IPS-18c (cell line): ENCODE data around the gene SLC25A26.
"Not testable (repeated sequence)": the region's sequence is repeated elsewhere in the genome, so short reads cannot be mapped to it uniquely, and the experiment has no call there.

ENCODE experiments used
- H3K4me3 ChIP-seq: 2 replicates; pipeline ENCODE4 v1.7.0; 2013; ENCODE audit warnings: low read depth, mild to moderate bottlenecking, low read length, moderate library complexity; ENCODE audit not compliant: insufficient read depth
- H3K9me3 ChIP-seq: one replicate; pipeline ENCODE4 v1.6.1; 2013; ENCODE audit warnings: mild to moderate bottlenecking, low read length, moderate library complexity; ENCODE audit not compliant: control insufficient read depth, insufficient read depth

Gene SLC25A26

DNA sequence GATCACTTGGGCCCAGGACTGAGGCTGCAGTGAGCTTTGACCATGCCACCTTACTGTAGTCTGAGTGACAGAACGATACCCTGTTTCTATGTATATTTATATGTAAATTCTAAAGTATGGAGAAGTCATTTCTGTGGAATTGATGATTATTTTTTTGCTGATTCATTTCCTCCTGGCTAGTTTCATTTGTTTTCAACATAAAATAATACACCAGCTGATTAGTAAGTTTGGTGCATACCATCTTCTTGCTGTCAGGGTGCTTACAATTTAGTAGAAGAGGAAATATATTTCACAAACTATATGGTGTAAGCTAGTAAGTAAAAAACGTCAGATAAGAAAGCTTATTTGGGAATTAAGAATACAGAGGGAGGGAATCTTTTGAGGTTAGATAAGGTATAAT lies 36.0 kb downstream of the SLC25A26 start:
- H3K4me3 ChIP-seq, result no peak overlapping the region
- no peaks in the 10 kb centered on the region for H3K9me3 ChIP-seq

DNA sequence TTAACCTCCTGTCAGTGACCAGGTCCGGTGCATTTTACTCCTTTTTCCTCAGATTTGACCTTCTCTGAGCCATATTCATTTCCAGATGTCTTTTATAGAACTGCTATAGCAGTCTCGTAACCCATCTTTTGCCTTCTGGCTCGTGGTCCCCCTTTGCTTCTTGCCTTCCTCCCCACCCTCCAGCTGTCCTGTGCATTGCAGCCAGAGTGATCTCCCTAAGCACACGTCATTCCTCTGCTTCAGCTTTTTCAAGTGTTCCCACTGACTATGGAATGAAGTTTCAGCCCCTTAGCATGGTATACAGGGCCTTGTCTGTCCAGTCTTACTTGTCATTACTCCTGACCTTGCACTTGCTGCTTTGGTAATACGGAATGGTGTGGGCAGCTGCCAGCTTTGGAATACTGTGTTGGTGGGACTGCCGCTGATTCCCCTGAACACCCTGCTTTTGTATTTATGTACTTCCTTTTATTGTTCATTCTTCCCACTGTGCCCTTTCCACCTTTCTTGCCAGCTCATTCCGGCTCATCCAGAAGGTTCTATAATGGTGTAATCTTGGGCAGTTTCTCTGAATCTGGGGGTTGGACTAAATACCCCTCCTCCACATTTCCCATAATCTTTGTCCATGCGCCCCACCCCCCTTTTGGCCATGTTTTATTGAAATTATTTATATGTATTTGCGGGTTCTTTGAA lies 38.9 kb downstream of the SLC25A26 start:
- Histone ChIP-seq H3K9me3 (no peaks in the 10 kb centered on the region), H3K4me3 (no peak overlapping the region)

DNA sequence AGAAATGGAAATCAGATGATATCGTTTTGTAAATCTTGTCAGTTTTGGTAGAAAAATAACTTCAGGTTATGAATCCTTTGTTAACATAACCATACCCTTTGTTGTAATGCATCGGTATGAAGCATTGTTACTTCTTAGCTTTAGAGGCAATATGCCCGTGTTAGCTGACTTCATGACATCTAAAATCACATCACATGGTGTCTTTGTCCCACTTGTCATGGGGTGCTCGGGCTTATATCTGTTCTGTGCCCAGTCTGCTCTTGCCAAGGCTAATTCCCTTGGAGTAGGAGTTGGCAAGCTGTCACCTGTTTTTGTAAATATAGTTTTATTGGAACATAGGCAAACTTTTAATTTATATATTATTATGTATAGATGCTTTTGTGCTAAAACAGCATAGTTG lies 39.6 kb downstream of the SLC25A26 start:
- Histone ChIP-seq H3K4me3 (no peak overlapping the region), H3K9me3 (no peaks in the 10 kb centered on the region)

DNA sequence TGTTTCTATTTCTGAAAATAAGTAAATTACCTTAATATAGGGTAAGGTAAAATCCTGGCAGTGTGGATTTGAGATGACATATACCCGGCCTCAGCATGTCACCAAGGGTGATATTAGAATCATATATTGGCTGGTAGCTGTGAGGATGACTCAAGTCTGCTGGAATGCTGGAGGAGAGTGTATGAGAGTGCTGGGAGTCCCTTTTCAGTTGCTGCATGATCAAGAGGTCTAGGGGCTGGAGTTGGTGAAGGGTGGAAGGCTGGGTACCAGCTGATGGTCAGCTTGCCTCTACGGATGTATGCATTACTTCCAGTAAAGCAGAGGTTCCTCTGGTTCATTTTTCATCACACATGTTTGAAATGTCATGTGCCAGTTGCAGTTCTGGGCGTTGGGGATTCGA lies 40.6 kb downstream of the SLC25A26 start:
- H3K9me3 ChIP-seq, result no peaks in the 10 kb centered on the region

DNA sequence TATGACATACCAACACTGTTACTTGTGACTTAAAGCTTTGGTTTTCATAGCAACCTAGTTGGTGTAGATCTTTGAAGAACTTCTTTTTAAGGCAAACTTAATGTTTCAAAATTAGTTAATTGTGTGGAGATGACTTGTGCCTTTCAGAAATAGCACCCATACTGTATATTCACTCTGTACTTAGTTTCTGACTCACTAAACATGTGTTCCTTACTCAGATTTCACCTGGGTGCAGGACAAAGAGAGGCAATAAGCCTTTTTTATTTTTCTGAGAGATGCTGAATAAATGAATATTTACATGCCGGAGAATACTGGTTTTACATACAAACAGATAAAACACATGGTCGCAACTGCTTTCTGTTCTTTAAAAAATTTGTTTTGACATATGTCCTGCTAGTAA lies 44.8 kb downstream of the SLC25A26 start:
- H3K9me3 ChIP-seq, result no peaks in the 10 kb centered on the region

More for the DNA sequence above, 40.6 kb downstream of the SLC25A26 start:
- no peak overlapping the region for H3K4me3 ChIP-seq

DNA sequence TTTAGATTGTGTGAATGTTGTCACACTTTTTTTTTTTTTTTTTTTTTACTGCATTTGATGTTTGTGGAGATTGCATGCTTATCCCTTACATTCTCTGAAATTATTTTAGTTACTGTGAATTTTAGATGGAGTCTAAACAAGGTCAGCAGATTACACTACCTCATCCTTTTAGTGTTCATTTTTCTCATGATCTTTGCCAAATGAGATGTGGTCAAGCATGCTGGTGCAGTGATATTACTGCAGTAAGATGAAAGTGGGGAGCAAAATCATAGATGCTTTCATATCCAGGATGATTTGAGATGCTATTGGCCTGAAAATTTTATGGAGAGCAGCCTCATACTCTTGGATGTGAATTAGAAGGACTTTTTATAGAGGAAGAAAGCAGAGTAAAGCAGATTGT lies 45.8 kb downstream of the SLC25A26 start:
- H3K4me3 ChIP-seq, result no peak overlapping the region

More for the DNA sequence above, 44.8 kb downstream of the SLC25A26 start:
- no peak overlapping the region for H3K4me3 ChIP-seq

DNA sequence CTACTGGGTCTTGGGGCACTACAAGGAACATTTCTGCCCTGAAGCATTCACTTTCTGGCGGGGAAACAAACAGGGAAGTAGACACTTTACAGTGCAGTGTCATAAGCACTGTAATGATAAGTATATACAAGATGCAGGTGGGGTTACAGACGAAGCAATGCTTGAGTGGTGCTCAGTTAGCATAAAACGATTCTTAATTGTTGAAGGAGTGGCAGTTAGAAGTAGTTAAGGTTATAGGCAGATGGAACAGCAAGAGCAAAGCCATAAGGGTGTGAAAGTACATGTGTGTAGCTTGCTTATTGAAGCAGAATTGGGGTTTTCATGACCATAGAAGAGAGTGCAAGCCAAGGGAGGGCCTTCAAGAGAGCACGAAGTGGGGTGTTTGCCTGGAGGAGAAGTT lies 46.2 kb downstream of the SLC25A26 start:
- Histone ChIP-seq H3K4me3 (no peak overlapping the region), H3K9me3 (no peaks in the 10 kb centered on the region)

More for the DNA sequence above, 45.8 kb downstream of the SLC25A26 start:
- H3K9me3 ChIP-seq, result no peaks in the 10 kb centered on the region

DNA sequence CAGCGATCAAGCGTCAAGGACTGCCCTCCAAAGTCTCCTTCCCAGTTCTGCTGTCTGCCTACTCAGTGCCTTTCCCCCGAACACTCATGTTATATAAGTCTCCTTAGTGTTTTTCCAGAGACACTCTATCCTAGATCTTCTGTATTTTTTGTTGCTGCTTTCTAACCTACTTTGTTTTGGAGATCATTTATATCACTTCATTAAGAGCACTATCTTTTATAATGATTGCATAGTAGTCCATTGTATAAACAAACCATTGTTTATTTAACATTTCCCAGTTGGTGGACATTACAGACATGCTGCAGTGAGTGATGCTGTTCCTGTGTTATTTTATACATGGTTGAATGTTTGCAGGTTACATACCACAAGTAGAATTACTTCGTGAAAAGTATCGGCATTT lies 47.1 kb downstream of the SLC25A26 start:
- H3K9me3 ChIP-seq, result no peaks in the 10 kb centered on the region
- no peak overlapping the region for H3K4me3 ChIP-seq

DNA sequence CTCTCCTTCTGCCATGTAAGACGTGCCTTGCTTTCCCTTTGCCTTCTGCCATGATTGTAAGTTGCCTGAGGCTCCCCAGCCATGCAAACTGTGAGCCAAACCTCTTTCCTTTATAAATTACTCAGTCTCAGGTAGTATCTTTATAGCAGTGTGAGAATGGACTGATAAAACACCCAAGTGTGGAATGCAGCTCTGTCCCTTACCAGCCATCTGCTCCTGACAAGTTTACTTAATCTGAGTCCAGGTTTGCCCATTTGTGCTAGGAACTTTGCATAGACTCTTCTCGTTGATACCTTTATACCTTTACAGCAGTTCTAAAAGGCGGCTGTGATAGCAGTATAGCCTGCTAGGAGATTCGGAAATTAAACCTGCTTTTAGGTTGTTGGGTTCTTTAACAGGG lies 48.1 kb downstream of the SLC25A26 start:
- Histone ChIP-seq H3K4me3 (no peak overlapping the region), H3K9me3 (no peaks in the 10 kb centered on the region)

DNA sequence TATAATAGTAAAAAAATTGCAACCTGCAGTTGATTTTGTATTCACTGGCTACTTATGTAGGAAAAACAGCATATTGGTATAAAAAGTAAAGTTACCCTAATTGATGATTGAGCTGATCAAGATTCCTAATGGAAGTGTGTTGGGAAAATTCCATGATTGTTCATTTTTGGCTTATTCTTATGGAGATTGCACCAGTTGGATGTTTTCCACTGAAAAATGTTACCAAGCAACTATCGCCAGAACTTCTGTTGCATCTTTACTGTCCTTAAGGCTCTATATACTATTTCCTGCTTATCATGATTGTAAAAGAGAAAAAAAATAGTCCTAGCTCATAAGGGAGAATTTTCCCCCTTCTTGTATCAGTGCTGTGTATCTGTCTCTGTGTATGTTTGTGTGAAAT lies 48.6 kb downstream of the SLC25A26 start:
- no peak overlapping the region for H3K4me3 ChIP-seq
- H3K9me3 ChIP-seq, result no peaks in the 10 kb centered on the region

DNA sequence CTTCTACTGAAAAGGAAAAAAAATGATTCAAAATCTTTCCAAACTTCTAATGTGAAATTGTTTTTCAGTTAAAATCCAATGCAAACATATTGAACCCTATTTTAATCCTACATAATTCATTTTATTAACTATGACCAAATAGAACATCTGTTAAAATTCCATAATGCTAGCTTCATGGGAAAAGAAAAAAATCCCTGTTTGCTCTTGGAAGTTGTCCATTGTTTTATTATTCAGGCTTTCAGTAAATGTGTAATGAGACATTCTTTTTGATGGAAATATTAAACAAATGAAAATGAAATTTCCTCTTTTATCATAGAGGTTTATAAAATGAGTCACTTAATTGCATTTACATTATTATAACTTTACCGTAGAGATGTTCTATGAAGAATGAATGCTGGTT lies 49.5 kb downstream of the SLC25A26 start:
- Histone ChIP-seq H3K9me3 (no peaks in the 10 kb centered on the region), H3K4me3 (no peak overlapping the region)

DNA sequence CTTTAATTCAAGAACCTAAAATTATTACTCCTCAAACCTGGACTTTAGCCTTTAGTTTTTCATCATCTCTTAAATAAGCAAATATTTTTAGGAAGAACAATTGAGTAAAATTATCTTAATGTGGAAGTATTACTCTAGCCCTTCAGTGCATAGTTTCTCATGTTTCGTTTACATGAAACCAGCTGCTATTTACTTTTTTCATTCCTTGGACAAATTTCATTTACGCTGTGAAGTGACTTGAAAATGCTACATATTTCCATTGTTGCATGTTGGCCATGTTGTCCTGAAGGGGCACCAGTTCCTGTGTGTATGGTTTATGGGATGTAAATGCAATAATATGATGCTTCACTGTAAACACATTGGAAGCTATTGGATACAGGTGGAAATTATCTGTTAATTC lies 49.9 kb downstream of the SLC25A26 start:
- H3K4me3 ChIP-seq, result no peak overlapping the region
- H3K9me3 ChIP-seq, result no peaks in the 10 kb centered on the region

DNA sequence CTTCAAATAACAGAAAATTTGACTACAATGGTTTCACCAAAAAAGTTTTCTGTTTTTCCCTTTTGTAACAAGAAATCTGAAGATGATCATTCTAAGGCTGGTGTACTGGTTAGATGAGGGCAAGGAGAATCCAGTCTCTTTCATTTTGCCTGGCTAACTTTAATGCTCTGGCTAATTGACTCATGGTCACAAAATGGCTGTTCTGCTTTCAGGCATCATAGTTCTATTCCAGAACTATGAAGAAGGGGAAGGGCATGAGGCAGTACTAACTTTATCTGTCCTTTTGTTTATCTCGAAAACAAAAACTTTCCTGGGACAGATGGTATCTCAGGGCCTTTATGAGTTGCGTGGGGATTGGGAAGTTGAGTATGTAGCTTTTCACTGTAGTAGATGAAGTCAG lies 50.4 kb downstream of the SLC25A26 start:
- no peak overlapping the region for H3K4me3 ChIP-seq
- H3K9me3 ChIP-seq, result no peaks in the 10 kb centered on the region

DNA sequence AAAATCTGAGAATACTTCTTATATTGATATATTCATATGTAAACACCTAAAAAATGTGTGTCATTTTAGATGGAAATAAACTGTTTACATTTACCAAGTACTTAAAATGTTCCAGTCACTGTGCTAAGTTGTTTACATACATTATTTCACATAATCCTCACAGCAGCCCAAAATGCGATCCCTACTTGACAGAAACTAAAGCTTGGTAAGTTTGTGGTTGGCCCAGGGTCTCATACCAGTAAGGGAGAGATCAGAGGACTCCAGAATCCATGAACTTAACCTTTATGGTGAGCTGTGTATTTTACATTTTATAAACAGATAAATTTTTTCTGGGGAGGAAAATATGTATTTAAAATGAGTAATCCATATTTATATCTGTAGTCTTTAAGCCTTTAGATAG lies 51.2 kb downstream of the SLC25A26 start:
- no peaks in the 10 kb centered on the region for H3K9me3 ChIP-seq
- no peak overlapping the region for H3K4me3 ChIP-seq

DNA sequence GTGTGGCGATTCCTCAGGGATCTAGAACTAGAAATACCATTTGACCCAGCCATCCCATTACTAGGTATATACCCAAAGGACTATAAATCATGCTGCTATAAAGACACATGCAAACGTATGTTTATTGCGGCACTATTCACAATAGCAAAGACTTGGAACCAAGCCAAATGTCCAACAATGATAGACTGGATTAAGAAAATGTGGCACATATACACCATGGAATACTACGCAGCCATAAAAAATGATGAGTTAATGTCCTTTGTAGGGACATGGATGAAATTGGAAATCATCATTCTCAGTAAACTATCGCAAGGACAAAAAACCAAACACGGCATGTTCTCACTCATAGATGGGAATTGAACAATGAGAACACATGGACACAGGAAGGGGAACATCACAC lies 54.0 kb downstream of the SLC25A26 start:
- H3K9me3 ChIP-seq, H3K4me3 ChIP-seq: not testable (repeated sequence)

DNA sequence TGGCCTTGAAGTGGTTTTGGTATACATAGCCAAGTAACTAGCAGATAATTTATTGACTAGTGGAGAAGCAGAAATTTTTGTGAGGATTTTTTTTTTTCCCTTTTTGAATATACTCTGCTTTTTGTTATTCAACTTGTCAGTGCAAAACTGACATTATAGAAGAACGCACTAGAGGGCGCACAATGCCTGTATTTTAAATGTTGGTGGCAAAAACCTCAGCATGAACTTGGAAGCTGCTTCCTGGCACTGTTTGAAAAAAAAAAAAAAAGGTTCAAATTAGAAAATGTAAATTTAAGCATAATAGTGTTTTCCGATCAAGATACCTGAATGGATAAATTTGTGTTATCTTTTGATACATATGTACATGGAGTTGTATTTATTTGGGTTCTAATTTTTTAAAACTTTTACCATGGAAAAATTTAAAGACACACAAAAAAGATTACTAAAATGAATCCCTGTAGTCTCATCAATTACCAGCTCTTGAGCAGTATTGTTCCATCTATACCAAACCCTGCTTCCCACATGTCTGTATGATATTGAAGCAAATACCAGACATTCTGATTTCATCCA lies 56.0 kb downstream of the SLC25A26 start:
- no peak overlapping the region for H3K4me3 ChIP-seq
- no peaks in the 10 kb centered on the region for H3K9me3 ChIP-seq

DNA sequence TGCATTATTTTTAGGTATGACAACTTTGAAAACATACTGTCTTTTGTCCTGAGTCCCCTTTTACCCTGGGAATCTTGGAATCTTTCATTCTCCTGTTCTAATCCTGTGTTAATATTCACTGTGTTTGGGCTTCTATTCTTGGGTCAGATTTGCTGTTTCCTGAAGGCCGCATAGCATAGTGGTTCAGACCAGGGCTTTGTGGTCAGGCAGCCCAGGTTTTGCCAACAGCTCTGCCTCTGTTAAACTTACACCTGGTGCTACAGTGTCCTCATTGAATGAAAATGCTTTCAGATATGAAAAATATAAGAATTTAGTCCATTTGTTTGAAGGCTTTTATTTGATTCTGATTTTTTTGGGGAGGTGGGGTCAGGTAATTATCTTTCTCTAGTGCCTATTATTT lies 58.4 kb downstream of the SLC25A26 start:
- H3K4me3 ChIP-seq, result no peak overlapping the region
- H3K9me3 ChIP-seq, result no peaks in the 10 kb centered on the region

DNA sequence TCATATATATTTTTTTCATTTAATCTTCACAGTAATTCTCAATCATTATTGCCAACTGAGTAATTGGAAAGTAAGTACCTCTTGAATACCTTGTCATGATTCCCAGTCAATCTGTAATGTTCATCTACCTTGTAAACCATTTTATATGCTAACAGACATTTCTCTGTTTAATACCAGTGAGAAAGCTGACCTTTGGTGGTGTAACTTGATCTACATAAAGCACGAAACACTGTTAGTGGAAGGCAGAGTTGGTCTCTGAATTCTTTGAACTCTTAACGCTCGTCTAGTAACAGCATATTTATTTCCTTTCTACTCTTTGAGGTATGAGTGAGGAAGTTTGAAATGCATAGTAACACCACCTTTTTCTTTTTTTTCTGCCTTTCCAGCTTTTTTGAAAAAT lies 59.5 kb downstream of the SLC25A26 start:
- no peak overlapping the region for H3K4me3 ChIP-seq

DNA sequence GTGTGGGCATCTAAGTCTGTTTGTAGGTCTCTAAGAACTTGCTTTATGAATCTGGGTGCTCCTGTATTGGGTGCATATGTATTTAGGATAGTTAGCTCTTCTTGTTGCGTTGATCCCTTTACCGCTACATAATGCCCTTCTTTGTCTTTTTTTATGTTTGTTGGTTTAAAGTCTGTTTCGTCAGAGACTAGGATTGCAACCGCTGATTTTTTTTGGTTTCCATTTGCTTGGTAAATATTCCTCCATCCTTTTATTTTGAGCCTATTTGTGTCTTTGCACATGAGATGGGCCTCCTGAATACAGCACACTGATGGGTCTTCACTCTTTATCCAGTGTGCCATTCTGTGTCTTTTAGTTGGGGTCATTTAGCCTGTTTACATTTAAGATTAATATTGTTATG lies 71.1 kb downstream of the SLC25A26 start:
- H3K9me3 ChIP-seq, H3K4me3 ChIP-seq: not testable (repeated sequence)

More for the DNA sequence above, 59.5 kb downstream of the SLC25A26 start:
- no peaks in the 10 kb centered on the region for H3K9me3 ChIP-seq
